NCI-H748 (cell line): ENCODE data around the gene VWA5B2.

Experiments used
- DNase-seq: peaks from one replicate; lab custom pipeline; 2025; ENCODE audit not compliant: unreplicated experiment; lab: John Stamatoyannopoulos, UW

VWA5B2 gene

DNA sequence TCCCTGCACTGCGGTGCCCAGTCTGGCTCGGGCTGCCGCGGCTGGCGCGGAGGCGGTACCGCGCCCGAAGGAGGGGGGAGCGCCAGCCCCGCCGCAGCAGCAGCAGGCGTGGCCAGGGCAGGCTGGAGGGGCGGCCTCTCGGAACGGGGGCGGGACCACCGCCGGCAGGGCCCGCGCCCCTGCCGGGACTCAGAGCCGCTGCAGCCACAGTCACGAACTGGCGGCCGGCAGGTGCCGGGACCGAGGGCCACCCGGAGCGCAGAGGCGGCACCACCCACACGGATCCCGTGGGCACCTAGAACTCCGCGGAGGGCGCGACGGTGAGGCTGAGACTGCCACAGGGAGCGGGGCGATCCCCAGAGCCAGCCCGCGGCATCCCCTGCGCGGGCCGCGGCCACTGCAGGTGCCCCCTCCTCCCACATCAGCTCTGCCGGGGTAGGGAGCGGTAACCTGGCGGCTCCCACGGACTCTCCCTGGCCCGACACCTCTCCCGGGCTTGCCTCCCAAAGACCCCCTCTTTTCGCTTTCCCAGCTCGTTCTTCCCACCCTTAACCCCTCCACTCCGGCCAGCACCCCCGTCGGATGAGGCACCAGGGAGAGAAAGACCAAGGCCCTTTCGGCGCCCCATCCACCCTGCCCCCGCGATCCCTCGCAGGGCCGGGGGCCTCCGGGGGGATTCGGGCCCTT, at the start of gene VWA5B2:
TSS of gene VWA5B2 (plus strand) at position 192 of the 687 bp plus-strand sequence. CDS start 944 bp downstream, outside the sequence.
- peak; percentile 80 for DNase-seq

DNA sequence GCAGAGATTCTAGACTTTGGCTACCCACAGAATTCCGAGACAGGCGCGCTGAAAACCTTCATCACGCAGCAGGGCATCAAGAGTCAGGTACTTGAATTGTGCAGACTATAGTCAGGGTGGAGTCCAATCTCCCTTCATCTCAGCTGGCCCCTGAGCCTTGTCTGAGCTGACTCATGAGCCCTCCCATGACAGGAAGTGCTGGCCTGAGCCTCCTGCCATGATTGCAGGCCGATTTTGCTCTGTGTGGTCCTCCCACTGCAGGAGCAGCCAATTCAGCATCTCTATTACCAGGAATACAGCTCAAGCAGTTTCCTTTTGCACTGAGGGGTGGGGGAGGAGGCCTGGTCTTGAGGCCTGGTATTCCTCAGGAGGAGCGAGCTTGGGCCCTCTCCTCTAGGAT, 49.2 kb upstream of the VWA5B2 start:
- no peak for DNase-seq

DNA sequence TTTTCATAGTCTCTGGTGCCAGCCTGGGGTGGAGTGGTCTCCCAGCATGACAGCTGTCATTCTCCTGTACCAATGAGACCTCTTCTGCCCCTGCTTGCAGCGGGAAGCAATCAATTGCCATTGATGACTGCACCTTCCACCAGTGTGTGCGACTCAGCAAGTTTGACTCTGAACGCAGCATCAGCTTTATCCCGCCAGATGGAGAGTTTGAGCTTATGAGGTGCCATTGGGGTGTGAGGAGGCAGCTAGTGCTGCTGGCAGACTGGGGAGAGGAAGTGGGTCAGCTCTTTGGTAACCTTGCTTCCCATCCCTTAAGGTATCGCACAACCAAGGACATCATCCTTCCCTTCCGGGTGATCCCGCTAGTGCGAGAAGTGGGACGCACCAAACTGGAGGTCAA, 47.8 kb upstream of the VWA5B2 start:
- DNase-seq, result no peak

DNA sequence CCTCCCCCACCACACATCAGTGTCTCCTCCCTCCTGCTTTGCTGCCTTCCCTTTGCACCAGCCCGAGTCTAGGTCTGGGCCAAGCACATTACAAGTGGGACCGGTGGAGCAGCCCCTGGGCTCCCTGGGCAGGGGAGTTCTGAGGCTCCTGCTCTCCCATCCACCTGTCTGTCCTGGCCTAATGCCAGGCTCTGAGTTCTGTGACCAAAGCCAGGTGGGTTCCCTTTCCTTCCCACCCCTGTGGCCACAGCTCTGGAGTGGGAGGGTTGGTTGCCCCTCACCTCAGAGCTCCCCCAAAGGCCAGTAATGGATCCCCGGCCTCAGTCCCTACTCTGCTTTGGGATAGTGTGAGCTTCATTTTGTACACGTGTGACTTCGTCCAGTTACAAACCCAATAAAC, 45.7 kb upstream of the VWA5B2 start:
- DNase-seq, result no peak

DNA sequence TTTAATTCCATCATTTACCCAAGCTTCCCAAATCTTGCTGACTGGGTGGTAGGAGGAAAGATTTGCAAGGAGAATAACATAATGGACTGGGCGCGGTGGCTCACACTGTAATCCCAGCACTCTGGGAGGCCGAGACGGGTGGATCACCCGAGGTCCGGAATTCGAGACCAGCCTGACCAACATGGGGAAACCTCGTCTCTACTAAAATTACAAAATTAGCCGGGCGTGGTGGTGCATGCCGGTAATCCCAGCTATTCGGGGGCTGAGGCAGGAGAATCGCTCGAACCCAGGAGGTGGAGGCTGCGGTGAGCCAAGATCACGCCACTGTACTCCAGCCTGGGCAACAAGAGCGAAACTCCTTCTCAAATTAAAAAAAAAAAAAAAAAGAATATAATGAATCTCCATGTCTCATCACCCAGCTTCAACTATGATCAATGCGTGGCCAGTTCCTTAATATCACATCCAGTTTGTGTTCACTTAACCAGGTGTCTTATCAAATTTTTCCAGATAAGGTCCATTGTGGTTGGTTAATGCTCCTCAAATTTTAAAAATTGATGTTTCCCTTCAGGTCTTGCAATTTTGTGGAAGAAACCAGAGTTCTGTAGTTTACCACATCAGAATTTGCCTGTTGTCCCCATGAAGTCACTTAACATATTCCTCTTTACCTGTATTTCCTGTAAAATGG, 44.7 kb upstream of the VWA5B2 start:
- no peak for DNase-seq

DNA sequence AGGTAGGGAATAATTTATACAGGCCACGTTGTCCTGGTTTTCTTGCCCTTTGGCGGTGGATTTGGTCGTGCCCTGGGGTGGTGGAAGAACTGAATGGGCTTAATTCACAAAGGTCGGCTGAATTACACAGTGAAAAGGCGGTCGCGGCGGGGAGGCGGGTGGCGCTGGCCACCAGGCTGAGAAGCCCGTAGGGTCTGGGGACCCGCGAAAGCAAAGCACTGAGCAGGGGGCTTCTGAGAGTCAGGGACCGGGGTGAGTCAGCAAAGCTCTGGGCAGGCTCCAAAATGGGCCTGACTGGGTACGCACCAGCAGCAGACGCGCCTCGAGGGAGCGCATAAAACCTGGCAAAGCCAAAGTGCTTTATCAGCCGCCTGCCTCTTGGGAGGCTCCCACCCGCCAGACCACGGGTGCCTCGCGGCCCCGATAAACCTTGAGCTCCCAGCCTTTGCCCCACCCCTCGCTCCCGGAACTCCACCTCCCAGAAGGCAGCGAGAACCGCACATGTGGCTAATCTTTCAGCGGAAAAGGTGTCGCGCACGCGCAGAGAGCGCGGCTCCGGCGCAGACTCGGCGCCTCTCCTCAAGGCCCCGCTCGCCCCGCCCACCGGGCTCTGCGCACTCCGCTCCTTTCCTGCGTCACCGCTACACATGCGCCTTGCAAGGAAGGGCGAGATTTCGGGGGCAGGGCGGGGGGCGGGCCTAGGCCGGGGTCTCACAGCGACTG, 43.8 kb upstream of the VWA5B2 start:
- DNase-seq, result peak; percentile 98

DNA sequence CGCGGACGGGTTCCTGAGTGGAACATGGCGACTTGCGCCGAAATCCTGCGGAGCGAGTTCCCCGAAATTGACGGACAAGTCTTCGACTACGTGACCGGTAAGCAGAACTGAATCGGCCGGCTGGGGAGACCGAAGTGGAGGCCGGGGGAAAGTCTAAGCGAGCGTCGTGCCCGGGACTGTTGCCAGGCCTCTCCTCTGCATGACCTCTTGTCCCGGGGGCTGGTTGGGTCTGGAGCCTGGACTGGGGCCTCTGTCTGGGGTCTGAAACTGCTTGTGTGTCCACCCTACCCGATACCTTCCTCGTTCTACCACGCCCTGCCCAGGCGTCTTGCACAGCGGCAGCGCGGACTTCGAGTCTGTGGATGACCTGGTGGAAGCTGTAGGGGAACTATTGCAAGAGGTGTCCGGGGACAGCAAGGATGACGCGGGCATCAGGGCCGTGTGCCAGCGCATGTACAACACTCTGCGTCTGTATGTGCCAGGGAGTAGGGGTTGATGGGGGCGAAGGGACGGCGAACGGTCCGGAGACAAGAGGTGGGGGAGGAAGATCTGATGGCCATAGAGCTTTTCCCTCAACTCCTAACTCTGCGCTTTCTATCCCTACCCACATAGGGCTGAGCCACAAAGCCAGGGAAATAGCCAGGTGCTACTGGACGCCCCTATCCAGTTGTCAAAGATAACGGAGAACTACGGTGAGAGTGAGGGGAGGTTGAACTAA, 43.0 kb upstream of the VWA5B2 start, which contains the start of gene ABCF3:
TSS of gene ABCF3 (plus strand) at position 16 of the 718 bp plus-strand sequence. CDS start at position 25, 9 bp downstream.
- DNase-seq, result peak; percentile 25

DNA sequence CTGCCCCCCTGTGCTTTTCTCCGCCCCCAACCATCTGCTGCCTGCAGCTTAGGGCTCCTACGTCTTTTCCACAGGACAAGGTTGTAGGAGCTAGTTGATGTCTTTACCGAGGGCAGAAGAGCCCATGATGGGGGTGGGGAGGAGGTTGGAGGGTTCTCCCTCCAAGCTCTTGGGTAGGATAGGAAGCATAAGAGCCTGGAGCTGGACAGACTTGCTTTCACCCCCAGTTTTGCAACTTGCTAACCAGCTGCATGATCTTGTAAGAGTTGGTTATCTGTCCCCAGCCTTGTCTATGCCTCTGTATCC, 42.5 kb upstream of the VWA5B2 start:
- DNase-seq, result no peak

DNA sequence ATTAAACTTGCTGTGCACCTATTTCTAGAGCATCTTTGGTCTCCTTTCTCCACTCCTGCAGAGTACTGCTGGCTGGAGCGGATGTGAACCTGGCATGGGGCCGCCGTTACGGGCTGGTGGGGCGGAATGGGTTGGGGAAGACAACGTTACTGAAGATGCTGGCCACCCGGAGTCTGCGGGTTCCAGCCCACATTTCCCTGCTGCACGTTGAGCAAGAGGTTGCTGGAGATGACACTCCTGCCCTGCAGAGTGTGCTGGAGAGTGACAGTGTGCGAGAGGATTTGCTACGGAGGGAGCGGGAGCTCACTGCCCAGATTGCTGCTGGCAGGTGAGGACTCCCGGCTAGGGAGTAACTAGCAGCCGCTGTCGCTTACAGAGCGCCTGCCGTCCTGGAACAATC, 41.3 kb upstream of the VWA5B2 start:
- no peak for DNase-seq

DNA sequence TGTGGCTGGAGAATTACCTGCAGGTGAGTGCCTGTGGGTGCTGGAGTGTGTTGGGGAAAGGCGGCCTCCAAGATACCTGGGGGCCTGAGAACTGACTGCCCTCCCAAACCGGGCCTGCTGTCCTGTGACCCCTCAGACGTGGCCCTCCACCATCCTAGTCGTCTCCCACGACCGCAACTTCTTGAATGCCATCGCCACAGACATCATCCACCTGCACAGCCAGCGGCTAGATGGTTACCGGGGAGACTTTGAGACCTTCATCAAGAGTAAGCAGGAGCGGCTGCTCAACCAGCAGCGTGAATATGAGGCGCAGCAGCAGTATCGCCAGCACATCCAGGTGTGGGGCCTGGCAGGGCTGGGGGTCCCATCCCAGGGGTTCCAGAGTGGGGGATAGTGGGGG, 40.0 kb upstream of the VWA5B2 start:
- DNase-seq, result no peak

DNA sequence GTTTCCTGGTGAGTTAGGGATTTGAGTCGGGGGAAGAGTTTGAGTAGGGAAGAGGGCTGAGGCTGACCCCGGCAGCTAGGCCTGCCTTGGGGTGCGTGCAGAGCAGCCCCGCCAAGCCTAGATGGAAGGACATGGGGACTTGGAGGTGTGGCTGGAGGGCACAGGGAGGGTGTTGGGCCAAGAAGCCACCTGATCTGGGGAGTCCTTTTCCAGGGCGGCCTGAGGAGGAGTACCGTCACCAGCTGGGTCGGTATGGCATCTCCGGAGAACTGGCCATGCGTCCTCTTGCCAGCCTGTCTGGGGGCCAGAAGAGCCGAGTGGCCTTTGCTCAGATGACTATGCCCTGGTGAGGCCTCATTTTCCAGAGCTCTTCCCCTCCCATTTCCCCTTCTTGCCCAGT, 36.5 kb upstream of the VWA5B2 start:
- no peak for DNase-seq

DNA sequence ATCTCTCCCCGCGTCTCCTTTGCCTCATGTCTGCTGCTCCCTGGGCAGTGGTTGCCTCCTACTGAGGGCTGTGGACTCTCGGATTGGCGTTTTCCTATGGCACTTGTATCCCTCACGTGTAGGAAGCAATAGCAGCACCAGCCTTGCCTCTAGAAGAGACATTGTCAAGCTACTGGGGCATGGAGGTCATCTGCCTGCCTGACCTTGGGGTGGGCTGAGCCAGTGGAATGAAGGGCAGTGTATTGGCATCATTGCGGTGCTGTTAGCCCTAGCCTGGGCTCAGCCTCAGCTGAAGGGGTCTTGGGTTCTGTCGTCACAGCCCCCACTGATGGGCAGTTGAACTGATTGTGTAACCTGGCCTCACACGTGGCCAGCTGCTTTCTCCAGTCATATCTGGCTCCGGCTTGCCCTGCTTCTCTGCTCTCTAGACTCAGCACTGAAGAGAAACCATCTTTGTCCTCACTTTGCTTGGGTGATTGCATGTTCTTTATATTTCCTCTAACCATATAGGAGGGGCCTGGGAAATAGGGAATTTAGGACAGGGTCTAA, 35.3 kb upstream of the VWA5B2 start:
- DNase-seq, result no peak

DNA sequence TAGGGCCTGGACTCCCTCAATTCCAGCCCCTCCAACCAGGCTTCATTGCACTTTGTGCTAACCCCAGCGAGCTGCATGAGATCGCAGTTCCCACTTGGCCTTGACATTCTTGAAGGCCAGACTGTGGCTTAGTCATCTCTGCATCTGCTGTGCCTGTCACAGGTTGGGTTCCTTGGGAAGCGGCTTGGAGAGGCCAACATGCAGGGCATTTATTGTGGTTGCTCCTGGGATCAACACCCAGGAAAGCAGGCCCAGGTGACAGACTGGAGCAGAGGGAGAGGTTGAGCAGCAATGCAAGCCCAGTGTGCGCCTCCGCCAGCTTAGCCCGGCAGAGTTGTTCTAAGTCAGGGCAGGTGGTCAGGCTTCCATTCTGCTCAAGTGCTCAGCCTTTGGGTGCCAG, 32.8 kb upstream of the VWA5B2 start:
- no peak for DNase-seq

DNA sequence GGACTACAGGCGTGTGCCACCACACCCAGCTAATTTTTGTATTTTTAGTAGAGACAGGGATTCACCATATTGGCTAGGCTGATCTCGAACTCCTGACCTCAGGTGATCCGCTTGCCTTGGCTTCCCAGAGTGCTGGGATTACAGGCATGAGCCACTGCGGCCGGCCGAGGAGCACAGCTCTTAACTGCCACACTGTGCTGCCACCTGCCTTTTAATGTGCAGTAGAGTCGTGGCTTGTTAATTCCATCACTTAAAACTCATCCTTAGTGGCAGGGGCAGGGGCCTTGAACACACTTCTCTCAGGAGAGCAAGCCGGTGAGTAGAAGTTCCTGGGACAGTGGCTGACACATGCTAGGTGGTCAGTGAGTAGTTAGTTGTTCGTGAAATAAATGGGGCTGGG, 30.9 kb upstream of the VWA5B2 start:
- no peak for DNase-seq

DNA sequence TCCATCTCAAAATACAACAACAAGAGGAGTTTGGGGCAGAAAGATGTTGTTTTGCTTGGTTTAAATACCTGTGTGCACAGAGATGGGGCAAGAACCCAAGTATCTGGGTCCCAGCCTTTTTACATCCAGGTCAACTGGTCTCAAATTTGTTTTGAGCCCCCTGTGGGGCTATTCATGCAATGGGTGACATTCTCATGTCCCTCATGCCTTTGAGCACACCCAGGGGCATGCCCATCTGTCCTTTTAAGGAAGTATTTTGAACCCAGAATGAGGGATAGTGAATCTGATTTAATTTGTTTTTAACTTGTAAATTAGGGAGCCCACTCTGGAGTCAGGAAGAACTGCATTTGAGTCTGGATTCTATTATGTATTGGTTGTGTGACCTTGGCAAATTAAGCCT, 28.6 kb upstream of the VWA5B2 start:
- DNase-seq, result no peak

DNA sequence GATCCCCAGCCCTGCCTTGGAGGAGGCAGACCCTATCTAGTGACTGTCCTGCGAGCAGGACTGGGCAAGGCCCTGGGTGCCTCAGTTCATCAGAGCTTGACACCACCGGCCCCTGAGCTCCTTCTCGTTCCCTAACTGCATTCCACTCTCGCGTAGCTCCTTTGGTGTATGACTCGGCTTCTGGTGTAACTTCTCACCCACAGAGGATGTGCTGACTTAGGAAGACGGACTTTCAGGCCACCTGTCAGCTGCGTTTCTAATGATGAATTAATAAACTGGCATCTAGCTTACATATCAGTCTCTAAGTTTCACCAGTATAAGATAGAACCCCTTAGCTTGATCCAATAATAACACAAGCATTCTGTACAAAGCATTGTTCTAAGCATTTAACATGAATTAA, 25.9 kb upstream of the VWA5B2 start:
- no peak for DNase-seq

DNA sequence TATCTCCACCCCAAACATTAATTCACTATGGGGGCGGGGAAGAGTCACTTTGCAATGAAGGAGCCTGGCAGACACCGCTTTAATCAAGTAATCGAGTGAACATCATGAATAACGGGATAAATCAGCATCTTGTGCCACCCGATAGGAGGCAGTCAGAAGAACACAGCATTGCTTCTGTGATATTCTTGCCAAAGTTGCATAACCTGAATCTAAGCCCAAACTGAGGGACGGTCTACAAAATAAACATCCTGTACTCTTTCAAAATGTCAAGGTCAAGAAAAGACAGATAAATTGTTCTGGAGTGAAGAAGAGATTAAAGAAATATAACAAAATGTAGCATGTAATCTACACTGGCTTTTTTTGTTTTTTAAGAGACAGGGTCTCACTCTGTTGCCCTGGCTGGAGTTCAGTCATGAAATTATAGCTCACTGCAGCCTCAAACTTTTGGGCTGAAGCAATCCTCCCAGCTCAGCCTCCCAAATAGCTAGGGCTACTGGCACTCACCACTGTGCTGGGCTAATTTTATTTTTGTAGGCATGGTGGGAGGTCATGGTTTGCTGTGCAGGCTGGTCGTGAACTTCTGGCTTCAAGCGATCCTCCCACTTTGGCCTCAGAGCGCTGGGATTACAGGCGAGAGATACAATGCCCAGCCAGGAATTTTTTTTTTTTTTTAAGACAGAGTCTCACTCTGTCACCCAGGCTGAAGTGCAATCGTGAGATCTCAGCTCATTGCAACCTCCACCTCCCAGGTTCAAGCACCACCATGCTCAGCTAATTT, 20.1 kb upstream of the VWA5B2 start:
- no peak for DNase-seq

DNA sequence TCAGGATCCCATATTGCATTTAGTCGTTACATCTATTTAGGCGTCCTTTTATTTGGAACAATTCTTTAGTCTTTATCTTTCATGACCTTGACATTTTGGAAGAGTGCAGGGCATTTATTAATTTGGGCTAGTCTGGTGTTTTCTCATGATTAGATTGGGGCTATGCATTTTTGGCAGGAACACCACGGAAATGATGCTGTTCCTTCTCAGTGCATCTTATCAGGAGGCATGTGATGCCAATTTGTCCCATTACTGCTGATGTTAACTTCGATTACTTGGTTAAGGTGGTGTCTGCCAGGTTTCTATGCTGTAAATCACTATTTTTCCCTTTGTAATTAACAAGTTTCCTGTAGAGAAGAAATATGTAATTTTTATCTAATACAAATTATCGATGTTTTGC, 18.1 kb upstream of the VWA5B2 start:
- DNase-seq, result no peak

DNA sequence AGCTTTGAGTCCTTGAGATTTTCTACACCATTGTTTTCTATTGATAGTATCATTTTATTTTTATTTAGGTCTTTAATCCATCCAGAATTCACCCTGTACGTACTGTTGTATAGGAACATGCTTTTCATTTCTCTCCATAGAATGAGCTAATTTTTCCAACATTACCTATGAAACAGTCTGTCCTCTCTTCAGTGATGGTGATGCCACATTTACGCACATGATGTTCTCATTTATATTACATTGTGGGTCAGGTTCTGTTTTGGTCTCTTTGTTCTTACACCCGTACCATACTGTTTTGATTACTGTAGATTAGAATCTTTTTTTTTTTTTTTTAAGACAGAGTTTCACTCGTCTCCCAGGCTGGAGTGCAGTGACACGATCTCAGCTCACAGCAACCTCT, 17.7 kb upstream of the VWA5B2 start:
- no peak for DNase-seq

DNA sequence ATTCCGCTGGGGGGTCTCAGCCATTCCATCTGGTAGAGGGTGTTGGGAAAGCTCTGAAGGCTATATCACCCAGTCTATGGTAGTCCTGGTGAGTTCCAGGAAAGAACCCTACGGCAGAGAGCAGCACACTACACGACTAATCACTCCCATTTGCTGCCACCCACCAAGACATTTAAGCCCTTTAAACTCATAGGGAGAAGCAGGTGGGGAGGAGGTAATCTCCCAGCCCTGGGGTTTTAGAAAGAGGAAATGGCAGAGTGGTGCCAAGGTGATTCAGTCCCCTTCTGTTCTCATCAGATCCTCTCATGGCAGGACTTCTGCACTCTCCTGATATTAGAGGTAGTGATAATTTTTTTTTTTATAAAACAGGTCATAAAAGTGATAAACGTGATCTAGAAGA, 10.6 kb upstream of the VWA5B2 start:
- no peak for DNase-seq

DNA sequence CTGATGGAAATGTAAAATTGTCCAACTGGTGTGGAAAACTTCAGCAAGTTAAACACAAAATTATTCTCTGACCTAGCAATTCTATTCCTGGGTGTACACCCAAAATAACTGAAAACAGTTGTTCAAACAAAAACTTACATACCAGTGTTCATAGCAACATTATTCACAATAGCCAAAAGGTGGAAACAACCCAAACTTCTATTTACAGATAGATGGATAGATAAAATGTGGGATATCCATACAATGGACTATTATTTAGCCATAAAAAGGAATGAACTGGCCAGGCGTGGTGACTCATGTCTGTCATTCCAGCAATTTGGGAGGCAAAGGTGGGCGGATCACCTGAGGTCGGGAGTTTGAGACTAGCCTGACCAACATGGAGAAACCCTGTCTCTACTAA, 6.9 kb upstream of the VWA5B2 start:
- DNase-seq, result no peak
